ENCODE measurements around the gene NBEA.
"Not testable (repeated sequence)": the region's sequence is repeated elsewhere in the genome, so short reads cannot be mapped to it uniquely, and the experiment has no call there.

NBEA gene

GRCh38 chr13:34941835-34942731, at the start of gene NBEA:
TSS of gene NBEA (plus strand) at chr13:34942270. CDS start at chr13:34942821, 551 bp downstream.
- Histone ChIP-seq H3K4me3 (peak within 1 kb of the TSS; percentile 83 to 98 (median 93)), H4K20me1 (peaks cover 0 to 22% (median 10%) of the 10 kb centered on the region in 11 experiments; a peak in 14 of 22 replicates), H3K27ac (peak within 1 kb of the TSS in 10 of 11 experiments; percentile 47 to 68 (median 56); a peak in 20 of 22 replicates), H3K36me3 (no peaks in the 10 kb centered on the region), H3K27me3 (peaks cover 27 to 40% (median 32%) of the 10 kb centered on the region in 11 experiments), H3K4me1 (peaks cover 4 to 20% (median 12%) of the 10 kb centered on the region in 10 experiments; a peak in 16 of 20 replicates), H3K4me2 (peak within 1 kb of the TSS; percentile 78 to 90 (median 86)), H3K9ac (peak within 1 kb of the TSS; percentile 71 to 85 (median 81)), H3K9me3 (replicated peaks in 1 of 11) (no peaks in the 10 kb centered on the region)
- no peak for TF ChIP-seq Cebpa-rat (IDR thresholded peaks at IDR 0.05)

- H3K4me2 ChIP-seq: no peak overlapping the region
- no peak overlapping the region for H3K9ac ChIP-seq
- H3K27me3 ChIP-seq: no peaks in the 10 kb centered on the region
- no peak overlapping the region for H3K27ac ChIP-seq
- H4K20me1 ChIP-seq: no peaks in the 10 kb centered on the region
- no peaks in the 10 kb centered on the region for H3K36me3 ChIP-seq
- H3K9me3 ChIP-seq (replicated peaks in 1 of 11): no peaks in the 10 kb centered on the region
- no peak for TF ChIP-seq Cebpa-rat (IDR thresholded peaks at IDR 0.05)
- no peaks in the 10 kb centered on the region for H3K4me1 ChIP-seq
- no peak overlapping the region for H3K4me3 ChIP-seq
Observed at GRCh38 chr13:34894756-34895155, 47.3 kb upstream of the NBEA start.

- no peaks in the 10 kb centered on the region for H4K20me1 ChIP-seq
- H3K27me3 ChIP-seq: no peaks in the 10 kb centered on the region
- no peak overlapping the region for H3K9ac ChIP-seq
- no peak for TF ChIP-seq Cebpa-rat (IDR thresholded peaks at IDR 0.05)
- H3K4me1 ChIP-seq: no peaks in the 10 kb centered on the region
- H3K9me3 ChIP-seq (replicated peaks in 1 of 11): no peaks in the 10 kb centered on the region
- H3K4me3 ChIP-seq: no peak overlapping the region
- no peaks in the 10 kb centered on the region for H3K36me3 ChIP-seq
- H3K27ac ChIP-seq: no peak overlapping the region
- H3K4me2 ChIP-seq: no peak overlapping the region
Observed at GRCh38 chr13:34897220-34897619, 44.9 kb upstream of the NBEA start.

- Histone ChIP-seq H3K4me2 (no peak overlapping the region), H3K27ac (no peak overlapping the region), H3K4me1 (no peaks in the 10 kb centered on the region), H4K20me1 (no peaks in the 10 kb centered on the region), H3K27me3 (no peaks in the 10 kb centered on the region), H3K4me3 (no peak overlapping the region), H3K9me3 (replicated peaks in 1 of 11) (no peaks in the 10 kb centered on the region), H3K9ac (no peak overlapping the region), H3K36me3 (no peaks in the 10 kb centered on the region)
- no peak for TF ChIP-seq Cebpa-rat (IDR thresholded peaks at IDR 0.05)
Observed at GRCh38 chr13:34899888-34900287, 42.2 kb upstream of the NBEA start.

- H3K9ac ChIP-seq: no peak overlapping the region
- H3K4me3 ChIP-seq: no peak overlapping the region
- TF ChIP-seq Cebpa-rat (IDR thresholded peaks at IDR 0.05): no peak
- H3K4me1 ChIP-seq: no peaks in the 10 kb centered on the region
- no peaks in the 10 kb centered on the region for H4K20me1 ChIP-seq
- no peaks in the 10 kb centered on the region for H3K27me3 ChIP-seq
- H3K9me3 ChIP-seq (replicated peaks in 1 of 11): no peaks in the 10 kb centered on the region
- H3K4me2 ChIP-seq: no peak overlapping the region
- H3K36me3 ChIP-seq: no peaks in the 10 kb centered on the region
- no peak overlapping the region for H3K27ac ChIP-seq
Observed at GRCh38 chr13:34900288-34900739, 41.8 kb upstream of the NBEA start.

- Histone ChIP-seq H4K20me1 (no peaks in the 10 kb centered on the region), H3K27ac (no peak overlapping the region), H3K4me1 (no peaks in the 10 kb centered on the region), H3K4me2 (no peak overlapping the region), H3K27me3 (no peaks in the 10 kb centered on the region), H3K9ac (no peak overlapping the region), H3K4me3 (no peak overlapping the region), H3K9me3 (replicated peaks in 1 of 11) (no peaks in the 10 kb centered on the region), H3K36me3 (no peaks in the 10 kb centered on the region)
- TF ChIP-seq Cebpa-rat (IDR thresholded peaks at IDR 0.05): no peak
Observed at GRCh38 chr13:34901572-34901971, 40.5 kb upstream of the NBEA start.

GRCh38 chr13:34911159-34911558, 30.9 kb upstream of the NBEA start:
- no peak for TF ChIP-seq Cebpa-rat (IDR thresholded peaks at IDR 0.05)
- H3K4me2 ChIP-seq: no peak overlapping the region
- no peaks in the 10 kb centered on the region for H3K9me3 ChIP-seq (replicated peaks in 1 of 11)
- no peaks in the 10 kb centered on the region for H4K20me1 ChIP-seq
- H3K4me1 ChIP-seq: peaks cover 0 to 5% (median 0%) of the 10 kb centered on the region in 10 experiments; a peak in 1 of 20 replicates
- H3K36me3 ChIP-seq: no peaks in the 10 kb centered on the region
- no peak overlapping the region for H3K9ac ChIP-seq
- no peaks in the 10 kb centered on the region for H3K27me3 ChIP-seq
- no peak overlapping the region for H3K4me3 ChIP-seq
- no peak overlapping the region for H3K27ac ChIP-seq

GRCh38 chr13:34913040-34913439, 29.0 kb upstream of the NBEA start:
- no peak overlapping the region for H3K9ac ChIP-seq
- H3K9me3 ChIP-seq (replicated peaks in 1 of 11): no peaks in the 10 kb centered on the region
- no peak overlapping the region for H3K4me2 ChIP-seq
- no peaks in the 10 kb centered on the region for H3K27me3 ChIP-seq
- peaks cover 0 to 5% (median 0%) of the 10 kb centered on the region in 10 experiments; a peak in 1 of 20 replicates for H3K4me1 ChIP-seq
- no peaks in the 10 kb centered on the region for H3K36me3 ChIP-seq
- no peak overlapping the region for H3K27ac ChIP-seq
- no peaks in the 10 kb centered on the region for H4K20me1 ChIP-seq
- no peak overlapping the region for H3K4me3 ChIP-seq
- TF ChIP-seq Cebpa-rat (IDR thresholded peaks at IDR 0.05): no peak

GRCh38 chr13:34914416-34914815, 27.7 kb upstream of the NBEA start:
- H3K36me3 ChIP-seq: no peaks in the 10 kb centered on the region
- H3K4me1 ChIP-seq: peaks cover 0 to 5% (median 0%) of the 10 kb centered on the region in 10 experiments; a peak in 1 of 20 replicates
- no peaks in the 10 kb centered on the region for H4K20me1 ChIP-seq
- no peak overlapping the region for H3K27ac ChIP-seq
- H3K4me2 ChIP-seq: no peak overlapping the region
- no peak overlapping the region for H3K4me3 ChIP-seq
- TF ChIP-seq Cebpa-rat (IDR thresholded peaks at IDR 0.05): no peak
- H3K9me3 ChIP-seq (replicated peaks in 1 of 11): no peaks in the 10 kb centered on the region
- no peaks in the 10 kb centered on the region for H3K27me3 ChIP-seq
- no peak overlapping the region for H3K9ac ChIP-seq

GRCh38 chr13:34926508-34926907, 15.6 kb upstream of the NBEA start:
- no peak overlapping the region for H3K9ac ChIP-seq
- H3K4me1 ChIP-seq: no peaks in the 10 kb centered on the region; a peak in 2 of 20 replicates
- H3K4me2 ChIP-seq: no peak overlapping the region
- H3K27ac ChIP-seq: no peak overlapping the region
- H4K20me1 ChIP-seq: no peaks in the 10 kb centered on the region
- H3K4me3 ChIP-seq: no peak overlapping the region
- no peaks in the 10 kb centered on the region for H3K9me3 ChIP-seq (replicated peaks in 1 of 11)
- no peaks in the 10 kb centered on the region for H3K36me3 ChIP-seq
- no peak for TF ChIP-seq Cebpa-rat (IDR thresholded peaks at IDR 0.05)
- no peaks in the 10 kb centered on the region for H3K27me3 ChIP-seq

GRCh38 chr13:34928676-34929075, 13.4 kb upstream of the NBEA start:
- not testable (repeated sequence) for H3K4me2 ChIP-seq; H3K4me3 ChIP-seq; H3K9ac ChIP-seq; H4K20me1 ChIP-seq; H3K9me3 ChIP-seq (replicated peaks in 1 of 11); H3K27me3 ChIP-seq; H3K27ac ChIP-seq; H3K4me1 ChIP-seq; H3K36me3 ChIP-seq
